WTC11 (cell line): ENCODE measurements around the gene TACR2. TPM values are rescaled to one million over a fixed set of nuclear protein-coding genes. Genes with fewer than 3 reads are reported as not detected.

Experiments used
- ATAC-seq: fragments of 200-7000 bp; cut with Tn5 transposase; 2 replicates; pipeline ENCODE4 v1.10.0; 2021; ENCODE audit warnings: mild to moderate bottlenecking, moderate library complexity
- CTCF ChIA-PET: fragments of 300-600 bp; sonication (Branson Sonifier 250); formaldehyde crosslinking; loops from one replicate; lab custom pipeline; 2021; ENCODE audit warnings: antibody characterized with exemption; lab: Charles Lee
- POLR2A ChIA-PET: fragments of 350-600 bp; sonication (Branson Sonifier 250); formaldehyde crosslinking; loops from one replicate; lab custom pipeline; 2021; ENCODE audit warnings: antibody characterized with exemption; lab: Charles Lee
- DNase-seq: peaks from one replicate; pipeline ENCODE4 v3.0.0; 2021; ENCODE audit warnings: low spot score
- H3K27ac Mint-ChIP-seq: 2 replicates; pipeline ENCODE4 v1.8.0; 2021; ENCODE audit warnings: mixed read lengths
- H3K27me3 Mint-ChIP-seq: 2 replicates; pipeline ENCODE4 v1.8.0; 2021; ENCODE audit warnings: low read depth, mild to moderate bottlenecking, moderate library complexity, mixed read lengths
- H3K36me3 Mint-ChIP-seq: 2 replicates; pipeline ENCODE4 v1.8.0; 2021; ENCODE audit warnings: mixed read lengths
- H3K4me1 Mint-ChIP-seq: 2 replicates; pipeline ENCODE4 v1.8.0; 2022; ENCODE audit warnings: mixed read lengths
- H3K4me3 Mint-ChIP-seq: 2 replicates; pipeline ENCODE4 v1.8.0; 2021; ENCODE audit warnings: mild to moderate bottlenecking, moderate library complexity, mixed read lengths
- H3K9me3 Mint-ChIP-seq: 2 replicates; pipeline ENCODE4 v1.8.0; 2021; ENCODE audit warnings: mixed read lengths
- CREM ChIP-seq: sonication (generic); formaldehyde crosslinking; IDR thresholded peaks from 2 replicates; pipeline ENCODE4 v1.8.1; 2022; ENCODE audit warnings: mild to moderate bottlenecking, missing genetic modification reagents, moderate library complexity
- E2F4 ChIP-seq: sonication (generic); formaldehyde crosslinking; IDR thresholded peaks from 2 replicates; pipeline ENCODE4 v1.8.1; 2022; ENCODE audit warnings: low read depth, mild to moderate bottlenecking, moderate library complexity, missing genetic modification reagents, borderline replicate concordance
- ESRRA ChIP-seq: sonication (generic); formaldehyde crosslinking; IDR thresholded peaks from 2 replicates; pipeline ENCODE4 v1.8.1; 2022; ENCODE audit warnings: mild to moderate bottlenecking, missing genetic modification reagents, borderline replicate concordance
- FOXJ3 ChIP-seq: sonication (generic); formaldehyde crosslinking; IDR thresholded peaks from 2 replicates; pipeline ENCODE4 v1.9.0; 2021; ENCODE audit warnings: missing genetic modification reagents, mild to moderate bottlenecking, borderline replicate concordance
- FOXK1 ChIP-seq: sonication (generic); formaldehyde crosslinking; IDR thresholded peaks from 2 replicates; pipeline ENCODE4 v1.8.0; 2022; ENCODE audit warnings: mild to moderate bottlenecking, moderate library complexity, missing genetic modification reagents
- FOXP4 ChIP-seq: sonication (generic); formaldehyde crosslinking; IDR thresholded peaks from 2 replicates; pipeline ENCODE4 v1.8.0; 2022; ENCODE audit warnings: mild to moderate bottlenecking, missing genetic modification reagents
- GRHL2 ChIP-seq: fragments of 250-450 bp; sonication (Bioruptor Pico); IDR thresholded peaks from 2 replicates; pipeline ENCODE4 v1.8.0; 2022; ENCODE audit warnings: mild to moderate bottlenecking, moderate library complexity; ENCODE audit not compliant: insufficient replicate concordance, severe bottlenecking
- PRRX2 ChIP-seq: fragments of 250-450 bp; sonication (Bioruptor Pico); IDR thresholded peaks from 2 replicates; pipeline ENCODE4 v1.8.0; 2021; ENCODE audit warnings: mild to moderate bottlenecking
- ZNF281 ChIP-seq: sonication (generic); formaldehyde crosslinking; IDR thresholded peaks from 2 replicates; pipeline ENCODE4 v1.8.0; 2023; ENCODE audit warnings: mild to moderate bottlenecking, missing genetic modification reagents
- total RNA-seq: library from RNA; stranded (reverse); gene quantifications from 3 replicates; pipeline ENCODE4 v1.2.3, GENCODE V29; 2021
- TF ChIP-seq, protein P1 (sequence below): sonication (generic); formaldehyde crosslinking; IDR thresholded peaks from 2 replicates; pipeline ENCODE4 v1.8.0; 2022; ENCODE audit warnings: mild to moderate bottlenecking, missing genetic modification reagents
- TF ChIP-seq, protein P2 (sequence below): sonication (generic); formaldehyde crosslinking; IDR thresholded peaks from 2 replicates; pipeline ENCODE4 v1.8.1; 2022; ENCODE audit warnings: mild to moderate bottlenecking, moderate library complexity, missing genetic modification reagents
- TF ChIP-seq, protein P3 (sequence below): sonication (generic); formaldehyde crosslinking; IDR thresholded peaks from 2 replicates; pipeline ENCODE4 v1.8.1; 2022; ENCODE audit warnings: missing genetic modification reagents, borderline replicate concordance
- TF ChIP-seq, protein P4 (sequence below): sonication (generic); formaldehyde crosslinking; IDR thresholded peaks from 2 replicates; pipeline ENCODE4 v1.8.1; 2023; ENCODE audit warnings: mild to moderate bottlenecking, missing genetic modification reagents
- TF ChIP-seq, protein P5 (sequence below): sonication (generic); formaldehyde crosslinking; conservative IDR thresholded peaks from 2 replicates; pipeline ENCODE4 v1.8.1; 2022; ENCODE audit warnings: mild to moderate bottlenecking, missing genetic modification reagents
- TF ChIP-seq, protein P6 (sequence below): fragments of 250-450 bp; sonication (Bioruptor Pico); IDR thresholded peaks from 2 replicates; pipeline ENCODE4 v1.9.0; 2021; ENCODE audit warnings: mild to moderate bottlenecking

The TACR2 gene
- total RNA-seq, 1 experiment from 2014 or later, result 0.20 TPM

GRCh38 chr10:69459893-69460575 is 43.3 kb upstream of the TACR2 start:
- Mint-ChIP-seq H3K36me3 (no peaks in the 10 kb centered on the region), H3K9me3 (no peaks in the 10 kb centered on the region), H3K4me3 (no peak overlapping the region), H3K27ac (no peak overlapping the region), H3K27me3 (no peaks in the 10 kb centered on the region), H3K4me1 (peaks cover 5% of the 10 kb centered on the region; the same call in 1 of the 2 replicates)
- DNase-seq (no peak), ATAC-seq (no peak)
- TF ChIP-seq, protein P1, sequence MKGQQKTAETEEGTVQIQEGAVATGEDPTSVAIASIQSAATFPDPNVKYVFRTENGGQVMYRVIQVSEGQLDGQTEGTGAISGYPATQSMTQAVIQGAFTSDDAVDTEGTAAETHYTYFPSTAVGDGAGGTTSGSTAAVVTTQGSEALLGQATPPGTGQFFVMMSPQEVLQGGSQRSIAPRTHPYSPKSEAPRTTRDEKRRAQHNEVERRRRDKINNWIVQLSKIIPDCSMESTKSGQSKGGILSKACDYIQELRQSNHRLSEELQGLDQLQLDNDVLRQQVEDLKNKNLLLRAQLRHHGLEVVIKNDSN (CRISPR knock-in tag), result no peak
- no peak for TF ChIP-seq CREM (CRISPR knock-in tag)
- TF ChIP-seq, protein P2, sequence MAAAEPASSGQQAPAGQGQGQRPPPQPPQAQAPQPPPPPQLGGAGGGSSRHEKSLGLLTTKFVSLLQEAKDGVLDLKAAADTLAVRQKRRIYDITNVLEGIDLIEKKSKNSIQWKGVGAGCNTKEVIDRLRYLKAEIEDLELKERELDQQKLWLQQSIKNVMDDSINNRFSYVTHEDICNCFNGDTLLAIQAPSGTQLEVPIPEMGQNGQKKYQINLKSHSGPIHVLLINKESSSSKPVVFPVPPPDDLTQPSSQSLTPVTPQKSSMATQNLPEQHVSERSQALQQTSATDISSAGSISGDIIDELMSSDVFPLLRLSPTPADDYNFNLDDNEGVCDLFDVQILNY (CRISPR knock-in tag), result no peak
- TF ChIP-seq ESRRA (CRISPR knock-in tag), result no peak
- TF ChIP-seq, protein P3, sequence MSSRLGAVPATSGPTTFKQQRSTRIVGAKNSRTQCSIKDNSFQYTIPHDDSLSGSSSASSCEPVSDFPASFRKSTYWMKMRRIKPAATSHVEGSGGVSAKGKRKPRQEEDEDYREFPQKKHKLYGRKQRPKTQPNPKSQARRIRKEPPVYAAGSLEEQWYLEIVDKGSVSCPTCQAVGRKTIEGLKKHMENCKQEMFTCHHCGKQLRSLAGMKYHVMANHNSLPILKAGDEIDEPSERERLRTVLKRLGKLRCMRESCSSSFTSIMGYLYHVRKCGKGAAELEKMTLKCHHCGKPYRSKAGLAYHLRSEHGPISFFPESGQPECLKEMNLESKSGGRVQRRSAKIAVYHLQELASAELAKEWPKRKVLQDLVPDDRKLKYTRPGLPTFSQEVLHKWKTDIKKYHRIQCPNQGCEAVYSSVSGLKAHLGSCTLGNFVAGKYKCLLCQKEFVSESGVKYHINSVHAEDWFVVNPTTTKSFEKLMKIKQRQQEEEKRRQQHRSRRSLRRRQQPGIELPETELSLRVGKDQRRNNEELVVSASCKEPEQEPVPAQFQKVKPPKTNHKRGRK (CRISPR knock-in tag), result no peak
- TF ChIP-seq, protein P4, sequence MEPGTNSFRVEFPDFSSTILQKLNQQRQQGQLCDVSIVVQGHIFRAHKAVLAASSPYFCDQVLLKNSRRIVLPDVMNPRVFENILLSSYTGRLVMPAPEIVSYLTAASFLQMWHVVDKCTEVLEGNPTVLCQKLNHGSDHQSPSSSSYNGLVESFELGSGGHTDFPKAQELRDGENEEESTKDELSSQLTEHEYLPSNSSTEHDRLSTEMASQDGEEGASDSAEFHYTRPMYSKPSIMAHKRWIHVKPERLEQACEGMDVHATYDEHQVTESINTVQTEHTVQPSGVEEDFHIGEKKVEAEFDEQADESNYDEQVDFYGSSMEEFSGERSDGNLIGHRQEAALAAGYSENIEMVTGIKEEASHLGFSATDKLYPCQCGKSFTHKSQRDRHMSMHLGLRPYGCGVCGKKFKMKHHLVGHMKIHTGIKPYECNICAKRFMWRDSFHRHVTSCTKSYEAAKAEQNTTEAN (CRISPR knock-in tag), result no peak
- TF ChIP-seq E2F4, result no peak
- ChIA-PET POLR2A (no interaction called here), CTCF (interaction anchor here (3.0 kb wide), 1 partner anchor 9 kb away, joined by 15 read pairs; the partner anchor contains the start of gene TSPAN15)

DNA sequence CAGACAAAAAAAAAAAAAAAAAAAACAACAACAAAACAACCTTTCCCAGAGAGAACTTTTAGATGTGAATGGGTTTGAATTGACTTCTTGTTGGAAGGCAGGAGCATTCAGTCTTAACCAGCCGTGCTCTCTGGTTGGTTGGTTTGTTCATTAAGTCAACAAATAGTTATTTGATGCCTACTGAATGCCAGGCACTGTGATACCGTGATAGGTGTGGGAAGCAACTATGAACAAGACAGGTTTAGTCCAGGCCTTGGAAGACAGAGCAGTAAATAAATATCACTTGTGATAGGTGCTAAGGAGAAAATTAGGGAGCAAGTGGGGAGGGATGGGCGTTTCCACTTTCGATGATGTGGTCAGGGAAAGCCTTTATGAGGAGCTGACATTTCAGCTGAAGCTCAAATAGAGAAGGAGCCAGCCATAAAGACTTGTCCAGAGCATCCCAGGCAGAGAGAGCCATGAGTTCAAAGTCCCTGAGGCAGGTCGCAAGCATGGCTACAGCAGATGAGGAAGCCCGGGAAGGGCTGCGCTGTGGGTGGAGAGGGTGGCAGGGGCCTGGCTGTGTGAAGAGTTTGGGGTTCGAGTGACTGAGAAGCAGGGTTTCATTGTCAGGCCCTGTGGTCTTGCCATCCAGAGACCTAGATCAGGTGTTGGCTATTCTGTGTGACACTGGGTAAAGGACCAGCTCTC is 42.5 kb upstream of the TACR2 start:
- ChIA-PET CTCF (interaction anchor here (3.0 kb wide), 1 partner anchor 9 kb away, joined by 15 read pairs; the partner anchor contains the start of gene TSPAN15), POLR2A (no interaction called here)
- peaks cover 5% of the 10 kb centered on the region; the same call in 1 of the 2 replicates for H3K4me1 Mint-ChIP-seq
- H3K27me3 Mint-ChIP-seq, result peaks cover under 1% of the 10 kb centered on the region; the same call in 1 of the 2 replicates
- H3K9me3 Mint-ChIP-seq, result no peaks in the 10 kb centered on the region
- no peaks in the 10 kb centered on the region for H3K36me3 Mint-ChIP-seq
- no peak for DNase-seq
- ATAC-seq, result no peak
- TF ChIP-seq, protein P5, sequence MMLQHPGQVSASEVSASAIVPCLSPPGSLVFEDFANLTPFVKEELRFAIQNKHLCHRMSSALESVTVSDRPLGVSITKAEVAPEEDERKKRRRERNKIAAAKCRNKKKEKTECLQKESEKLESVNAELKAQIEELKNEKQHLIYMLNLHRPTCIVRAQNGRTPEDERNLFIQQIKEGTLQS, result no peak
- H3K4me3 Mint-ChIP-seq, result no peak overlapping the region
- H3K27ac Mint-ChIP-seq, result no peak overlapping the region

- H3K36me3 Mint-ChIP-seq, result no peaks in the 10 kb centered on the region
- no peak for ATAC-seq
- no peak overlapping the region for H3K4me3 Mint-ChIP-seq
- H3K4me1 Mint-ChIP-seq, result peaks cover 5% of the 10 kb centered on the region; the same call in 1 of the 2 replicates
- H3K27ac Mint-ChIP-seq, result no peak overlapping the region
- H3K9me3 Mint-ChIP-seq, result no peaks in the 10 kb centered on the region
- ChIA-PET CTCF (interaction anchor here (3.0 kb wide), 1 partner anchor 8 kb away, joined by 15 read pairs; the partner anchor contains the start of gene TSPAN15), POLR2A (no interaction called here)
- H3K27me3 Mint-ChIP-seq, result peaks cover 6% of the 10 kb centered on the region
- no peak for DNase-seq
- TF ChIP-seq PRRX2 (CRISPR knock-in tag) (no peak), FOXK1 (CRISPR knock-in tag) (no peak), FOXJ3 (no peak), ZNF281 (no peak), FOXP4 (no peak), GRHL2 (CRISPR knock-in tag) (no peak)
- TF ChIP-seq, protein P6, sequence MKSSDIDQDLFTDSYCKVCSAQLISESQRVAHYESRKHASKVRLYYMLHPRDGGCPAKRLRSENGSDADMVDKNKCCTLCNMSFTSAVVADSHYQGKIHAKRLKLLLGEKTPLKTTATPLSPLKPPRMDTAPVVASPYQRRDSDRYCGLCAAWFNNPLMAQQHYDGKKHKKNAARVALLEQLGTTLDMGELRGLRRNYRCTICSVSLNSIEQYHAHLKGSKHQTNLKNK (CRISPR knock-in tag), result no peak
Measured at GRCh38 chr10:69458430-69459100, 41.8 kb upstream of the TACR2 start.
